A673 (cell line): ENCODE measurements around the gene RNF217.

Experiments used
- EZH2 ChIP-seq: fragments of 200-600 bp; sonication (generic); IDR thresholded peaks from 2 replicates; pipeline ENCODE4 v1.6.1; 2017; ENCODE audit warnings: borderline replicate concordance, low read depth, mild to moderate bottlenecking, mixed read lengths, antibody characterized with exemption, low read length; ENCODE audit not compliant: poor library complexity, severe bottlenecking
- TF ChIP-seq, protein P1 (sequence below): fragments of 300-800, 200-600 bp; sonication (generic); conservative IDR thresholded peaks from 2 replicates; pipeline ENCODE4 v1.5.1; 2017; ENCODE audit warnings: low read depth, mild to moderate bottlenecking, antibody characterized with exemption, low read length, moderate library complexity, mixed read lengths

DNA sequence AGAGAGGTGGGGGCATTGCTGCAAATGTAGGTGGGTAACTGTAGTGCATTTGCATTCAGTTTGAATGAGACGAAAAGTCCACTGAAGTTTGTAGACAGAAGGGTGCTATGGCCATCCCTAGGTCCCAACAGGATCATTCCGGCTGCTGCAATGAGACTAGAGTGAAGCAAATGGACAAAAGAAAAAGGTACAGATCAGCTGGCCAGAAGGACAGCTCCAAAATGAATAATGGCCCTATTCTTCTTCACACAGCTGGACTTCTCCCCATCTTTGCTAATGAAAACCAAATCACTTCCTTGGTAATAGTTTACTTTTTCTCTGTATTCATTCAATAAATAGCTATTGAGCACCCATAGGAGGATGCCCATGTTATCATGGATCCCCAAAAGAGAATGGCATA, 134.9 kb downstream of the RNF217 start:
- TF ChIP-seq, protein P1, sequence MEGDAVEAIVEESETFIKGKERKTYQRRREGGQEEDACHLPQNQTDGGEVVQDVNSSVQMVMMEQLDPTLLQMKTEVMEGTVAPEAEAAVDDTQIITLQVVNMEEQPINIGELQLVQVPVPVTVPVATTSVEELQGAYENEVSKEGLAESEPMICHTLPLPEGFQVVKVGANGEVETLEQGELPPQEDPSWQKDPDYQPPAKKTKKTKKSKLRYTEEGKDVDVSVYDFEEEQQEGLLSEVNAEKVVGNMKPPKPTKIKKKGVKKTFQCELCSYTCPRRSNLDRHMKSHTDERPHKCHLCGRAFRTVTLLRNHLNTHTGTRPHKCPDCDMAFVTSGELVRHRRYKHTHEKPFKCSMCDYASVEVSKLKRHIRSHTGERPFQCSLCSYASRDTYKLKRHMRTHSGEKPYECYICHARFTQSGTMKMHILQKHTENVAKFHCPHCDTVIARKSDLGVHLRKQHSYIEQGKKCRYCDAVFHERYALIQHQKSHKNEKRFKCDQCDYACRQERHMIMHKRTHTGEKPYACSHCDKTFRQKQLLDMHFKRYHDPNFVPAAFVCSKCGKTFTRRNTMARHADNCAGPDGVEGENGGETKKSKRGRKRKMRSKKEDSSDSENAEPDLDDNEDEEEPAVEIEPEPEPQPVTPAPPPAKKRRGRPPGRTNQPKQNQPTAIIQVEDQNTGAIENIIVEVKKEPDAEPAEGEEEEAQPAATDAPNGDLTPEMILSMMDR = no peak
- TF ChIP-seq EZH2 = no peak
